Prostate gland (tissue), 2 donors: Measurements from ENCODE around the gene FBRSL1. TPM values are rescaled to one million over a fixed set of nuclear protein-coding genes. Genes with fewer than 3 reads are reported as not detected.

ENCODE experiments used
- DNase-seq: peaks from one replicate; pipeline ENCODE4 v3.0.0-alpha.2; 2019; ENCODE audit warnings: low spot score
- H3K27ac ChIP-seq, 2 donors: fragments of 200-600 bp; sonication (generic); 2 replicates each; pipeline ENCODE4 v1.5.1; 2017 to 2019
- H3K27me3 ChIP-seq: fragments of 200-600 bp; sonication (generic); replicated peaks from 2 replicates; pipeline ENCODE4 v1.5.1; 2019; ENCODE audit not compliant: insufficient read depth
- H3K36me3 ChIP-seq, 2 donors: fragments of 200-600 bp; sonication (generic); 1 replicate in 1 of 2; 2 replicates in 1 of 2; pipeline versions ENCODE4 v1.5.1 to v1.8.1; 2017 to 2019
- H3K4me1 ChIP-seq: fragments of 200-600 bp; sonication (generic); replicated peaks from 2 replicates; pipeline ENCODE4 v1.5.1; 2019
- H3K4me3 ChIP-seq, 2 donors: fragments of 200-600 bp; sonication (generic); 2 replicates each; pipeline ENCODE4 v1.5.1; 2017 to 2019
- H3K9me3 ChIP-seq: fragments of 200-600 bp; sonication (generic); 2 replicates; pipeline ENCODE4 v1.5.1; 2017
- CTCF ChIP-seq, 4 experiments: fragments of 200-600 bp in 2 of 4; fragments of 450-650 bp in 2 of 4; sonication (generic) in 2 of 4; IDR thresholded peaks; 1 replicate in 3 of 4; 2 replicates in 1 of 4; pipeline ENCODE4 v1.5.1; 2016 to 2019; ENCODE audit warnings: antibody characterized with exemption in 4 of 4, mild to moderate bottlenecking in 2 of 4, moderate library complexity in 2 of 4
- POLR2A ChIP-seq: fragments of 450-650 bp; IDR thresholded peaks from one replicate; pipeline ENCODE4 v1.6.1; 2016; ENCODE audit warnings: antibody characterized with exemption, mild to moderate bottlenecking
- POLR2AphosphoS5 ChIP-seq: sonication (generic); formaldehyde crosslinking; IDR thresholded peaks from one replicate; pipeline ENCODE4 v1.6.1; 2017; ENCODE audit warnings: antibody characterized with exemption
- WGBS: methylation state at CpG from one replicate; pipeline ENCODE4 v1.1.5; 2018; 5-methylcytosine and 5-hydroxymethylcytosine counted together
- intact Hi-C: fragments of 100-400 bp; cut with DNase I; formaldehyde crosslinking; loops from one replicate; pipeline ENCODE4 v1.14.2; 2022
- total RNA-seq, 2 donors: library from RNA; depleted of rRNA; stranded (reverse); fragments of >200 nt; gene quantifications; one replicate each; pipeline ENCODE4 v1.1.0, GENCODE V29; 2016

The FBRSL1 gene
- total RNA-seq, 2 donors from 2014 or later = 34.2 to 69.2 TPM

- intact Hi-C loops = no loop called here
- no peak for DNase-seq
- no peaks in the 10 kb centered on the region for H3K4me1 ChIP-seq
- WGBS = 94% methylated on average over 23 of the region's 28 CpGs
- no peaks in the 10 kb centered on the region for H3K9me3 ChIP-seq
- H3K27me3 ChIP-seq = no peaks in the 10 kb centered on the region
- TF ChIP-seq POLR2A = no peak
- no peak for TF ChIP-seq CTCF (IDR thresholded peaks at IDR 0.05)
- TF ChIP-seq POLR2AphosphoS5 = no peak
- no peaks in the 10 kb centered on the region for H3K36me3 ChIP-seq
- H3K27ac ChIP-seq = no peak overlapping the region
- no peak overlapping the region for H3K4me3 ChIP-seq
Observed at GRCh38 chr12:132548430-132549058, 58.6 kb downstream of the FBRSL1 start.

GRCh38 chr12:132549059-132549458 is 59.1 kb downstream of the FBRSL1 start:
- Histone ChIP-seq H3K36me3 (no peaks in the 10 kb centered on the region), H3K4me1 (no peaks in the 10 kb centered on the region), H3K27ac (no peak overlapping the region), H3K27me3 (no peaks in the 10 kb centered on the region), H3K4me3 (no peak overlapping the region), H3K9me3 (no peaks in the 10 kb centered on the region)
- intact Hi-C loops = no loop called here
- no peak for TF ChIP-seq POLR2A
- DNase-seq = no peak
- 96% methylated on average over 33 of the region's 33 CpGs for WGBS

- 77% methylated on average over 43 of the region's 43 CpGs for WGBS
- no peak overlapping the region for H3K4me3 ChIP-seq
- H3K27ac ChIP-seq = no peak overlapping the region
- H3K36me3 ChIP-seq = no peaks in the 10 kb centered on the region
- H3K4me1 ChIP-seq = no peaks in the 10 kb centered on the region
- TF ChIP-seq POLR2A (no peak), CTCF (IDR thresholded peaks at IDR 0.05) (no peak), POLR2AphosphoS5 (no peak)
- intact Hi-C loops = no loop called here
- DNase-seq = no peak
- no peaks in the 10 kb centered on the region for H3K27me3 ChIP-seq
- no peaks in the 10 kb centered on the region for H3K9me3 ChIP-seq
Observed at GRCh38 chr12:132550014-132550802, 60.3 kb downstream of the FBRSL1 start.

DNA sequence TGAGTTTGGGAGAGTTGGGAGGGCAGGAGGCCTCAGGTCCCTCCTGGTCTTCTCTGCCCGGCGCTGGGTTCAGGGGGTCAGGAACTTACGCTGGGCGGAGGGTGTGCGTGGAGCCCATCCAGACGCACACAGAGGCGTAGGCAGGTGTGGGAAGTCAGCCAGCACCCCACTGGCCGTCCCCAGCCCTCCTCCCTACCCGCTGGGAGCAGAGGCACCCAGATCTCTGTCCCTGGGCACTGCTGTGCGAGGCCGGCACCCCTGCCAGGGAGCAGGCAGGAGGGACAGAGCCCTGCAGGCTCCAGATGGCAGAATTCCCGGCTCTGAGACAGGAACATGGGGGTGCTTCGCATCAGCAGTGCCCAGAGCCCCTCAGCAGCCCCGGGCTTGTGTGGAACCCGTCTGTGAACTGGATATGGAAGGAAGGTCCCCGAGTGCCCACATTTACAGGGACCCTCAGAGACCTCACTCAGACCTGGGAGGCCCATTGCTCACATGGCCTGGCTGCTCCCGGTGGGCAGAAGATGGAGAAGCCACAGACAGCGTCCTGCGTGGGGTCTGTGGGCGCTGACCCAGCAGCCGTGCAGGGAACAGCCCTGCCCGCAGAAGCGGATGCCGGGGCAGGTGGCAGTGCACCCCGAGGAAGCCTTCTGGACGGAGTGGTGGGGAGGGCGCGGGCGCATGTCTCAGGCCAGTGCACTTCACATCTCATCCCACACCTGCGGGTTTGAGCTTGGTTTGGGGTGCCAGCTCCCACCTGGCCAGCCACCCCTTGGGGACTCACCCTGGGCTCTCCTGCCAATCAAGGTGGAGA is 61.1 kb downstream of the FBRSL1 start:
- TF ChIP-seq POLR2A (no peak), POLR2AphosphoS5 (no peak), CTCF (IDR thresholded peaks at IDR 0.05) (no peak)
- intact Hi-C loops = no loop called here
- Histone ChIP-seq H3K27ac (no peak overlapping the region), H3K36me3 (no peaks in the 10 kb centered on the region), H3K4me1 (no peaks in the 10 kb centered on the region), H3K27me3 (no peaks in the 10 kb centered on the region), H3K4me3 (no peak overlapping the region), H3K9me3 (no peaks in the 10 kb centered on the region)
- 88% methylated on average over 30 of the region's 30 CpGs for WGBS
- DNase-seq = no peak

GRCh38 chr12:132551641-132552031 is 61.7 kb downstream of the FBRSL1 start:
- WGBS = 79% methylated on average over 12 of the region's 16 CpGs
- no peaks in the 10 kb centered on the region for H3K9me3 ChIP-seq
- H3K4me3 ChIP-seq = no peak overlapping the region
- H3K36me3 ChIP-seq = no peaks in the 10 kb centered on the region
- TF ChIP-seq POLR2A (no peak), POLR2AphosphoS5 (no peak), CTCF (IDR thresholded peaks at IDR 0.05) (no peak)
- no peak for DNase-seq
- H3K27me3 ChIP-seq = no peaks in the 10 kb centered on the region
- intact Hi-C loops = no loop called here
- H3K27ac ChIP-seq = no peak overlapping the region
- H3K4me1 ChIP-seq = no peaks in the 10 kb centered on the region
